Measurements from ENCODE around the gene LANCL1. TPM values are rescaled to one million over a fixed set of nuclear protein-coding genes. Genes with fewer than 3 reads are reported as not detected.

The LANCL1 gene
- total and polyA plus RNA-seq, 3 experiments from 2014 or later: 22.1 to 35.0 (median 32.7) TPM

GRCh38 chr2:210475706-210476105 lies 853 bp downstream of the LANCL1 start:
- H3K4me1 Mint-ChIP-seq: peaks cover 55 to 82% (median 77%) of the 10 kb centered on the region in 3 donors
- POLR2A ChIA-PET: no interaction called here
- peak overlapping the region; percentile 87 for H3K27ac ChIP-seq (ENCODE audit: low read depth, low read length)

GRCh38 chr2:210474776-210475175 lies 1.8 kb downstream of the LANCL1 start:
- ChIA-PET CTCF (no interaction called here), POLR2A (no interaction called here)
- H3K4me1 Mint-ChIP-seq: peaks cover 49 to 81% (median 75%) of the 10 kb centered on the region in 3 donors
- no peak for DNase-seq
- H3K27ac Mint-ChIP-seq: peak overlapping the region; percentile 3 to 81 (median 45)
- H3K27me3 Mint-ChIP-seq: no peaks in the 10 kb centered on the region
- peak overlapping the region; percentile 13 to 100 (median 56) for H3K4me3 Mint-ChIP-seq
- Histone ChIP-seq H3K27ac (ENCODE audit: low read depth, low read length) (no peak overlapping the region), H3K4me3 (ENCODE audit: low read length) (no peak overlapping the region), H3K27me3 (ENCODE audit: insufficient read depth, low read length, poor library complexity, severe bottlenecking) (no peaks in the 10 kb centered on the region), H3K36me3 (ENCODE audit: insufficient read depth, low read length) (peaks cover 17% of the 10 kb centered on the region), H3K9me3 (ENCODE audit: low read length) (no peaks in the 10 kb centered on the region), H3K4me1 (ENCODE audit: insufficient read depth, low read length) (peaks cover 34% of the 10 kb centered on the region)
- H3K9me3 Mint-ChIP-seq: no peaks in the 10 kb centered on the region
- peaks cover 9 to 56% (median 12%) of the 10 kb centered on the region in 3 donors for H3K36me3 Mint-ChIP-seq

More at GRCh38 chr2:210475706-210476105, 853 bp downstream of the LANCL1 start:
- peaks cover 13% of the 10 kb centered on the region for H3K36me3 ChIP-seq (ENCODE audit: insufficient read depth, low read length)
- Mint-ChIP-seq H3K9me3 (no peaks in the 10 kb centered on the region), H3K36me3 (peaks cover 8 to 46% (median 9%) of the 10 kb centered on the region in 3 donors), H3K27me3 (no peaks in the 10 kb centered on the region), H3K27ac (peak overlapping the region; percentile 88 to 100 (median 96)), H3K4me3 (peak overlapping the region; percentile 80 to 100 (median 99))
- no peaks in the 10 kb centered on the region for H3K9me3 ChIP-seq (ENCODE audit: low read length)
- peaks cover 40% of the 10 kb centered on the region for H3K4me1 ChIP-seq (ENCODE audit: insufficient read depth, low read length)
- DNase-seq: peak in 1 of 5 donors; percentile 10
- H3K4me3 ChIP-seq (ENCODE audit: low read length): peak overlapping the region; percentile 81
- CTCF ChIA-PET: no interaction called here
- H3K27me3 ChIP-seq (ENCODE audit: insufficient read depth, low read length, poor library complexity, severe bottlenecking): no peaks in the 10 kb centered on the region

GRCh38 chr2:210461401-210461800 lies 15.2 kb downstream of the LANCL1 start:
- no peak for DNase-seq
- Mint-ChIP-seq H3K9me3 (no peaks in the 10 kb centered on the region), H3K4me3 (no peak overlapping the region), H3K4me1 (peaks cover 16 to 40% (median 19%) of the 10 kb centered on the region in 3 donors), H3K27me3 (no peaks in the 10 kb centered on the region), H3K36me3 (peaks cover 11 to 81% (median 36%) of the 10 kb centered on the region in 3 donors), H3K27ac (peak overlapping the region in 3 of 8 donors; percentile 1 to 82 (median 24))
- Histone ChIP-seq H3K9me3 (ENCODE audit: low read length) (no peaks in the 10 kb centered on the region), H3K27ac (ENCODE audit: low read depth, low read length) (no peak overlapping the region), H3K27me3 (ENCODE audit: insufficient read depth, low read length, poor library complexity, severe bottlenecking) (no peaks in the 10 kb centered on the region), H3K4me1 (ENCODE audit: insufficient read depth, low read length) (no peaks in the 10 kb centered on the region), H3K4me3 (ENCODE audit: low read length) (no peak overlapping the region), H3K36me3 (ENCODE audit: insufficient read depth, low read length) (no peaks in the 10 kb centered on the region)
- ChIA-PET CTCF (interaction anchor here (0.9 kb wide), 1 partner anchor 13 kb away, joined by 3 read pairs; no protein-coding TSS in a partner anchor), POLR2A (no interaction called here)

- POLR2A ChIA-PET: no interaction called here
- H3K36me3 ChIP-seq (ENCODE audit: insufficient read depth, low read length): no peaks in the 10 kb centered on the region
- CTCF ChIA-PET: interaction anchor here (0.9 to 1.1 kb wide), 2 partner anchors 12 to 14 kb away, joined by 3 read pairs; no protein-coding TSS in a partner anchor
- peaks cover 9 to 81% (median 37%) of the 10 kb centered on the region in 3 donors for H3K36me3 Mint-ChIP-seq
- H3K9me3 Mint-ChIP-seq: no peaks in the 10 kb centered on the region
- no peak overlapping the region for H3K27ac ChIP-seq (ENCODE audit: low read depth, low read length)
- no peaks in the 10 kb centered on the region for H3K4me1 ChIP-seq (ENCODE audit: insufficient read depth, low read length)
- H3K4me1 Mint-ChIP-seq: peaks cover 12 to 35% (median 16%) of the 10 kb centered on the region in 3 donors
- H3K27me3 Mint-ChIP-seq: no peaks in the 10 kb centered on the region
- peak overlapping the region in 6 of 8 donors; percentile 1 to 82 (median 39) for H3K27ac Mint-ChIP-seq
- DNase-seq: no peak
- no peaks in the 10 kb centered on the region for H3K27me3 ChIP-seq (ENCODE audit: insufficient read depth, low read length, poor library complexity, severe bottlenecking)
- H3K4me3 ChIP-seq (ENCODE audit: low read length): no peak overlapping the region
- no peaks in the 10 kb centered on the region for H3K9me3 ChIP-seq (ENCODE audit: low read length)
- no peak overlapping the region for H3K4me3 Mint-ChIP-seq
Measured at GRCh38 chr2:210460322-210461227, 16.0 kb downstream of the LANCL1 start.

- H3K4me3 Mint-ChIP-seq: no peak overlapping the region
- no peaks in the 10 kb centered on the region for H3K27me3 ChIP-seq (ENCODE audit: insufficient read depth, low read length, poor library complexity, severe bottlenecking)
- H3K27me3 Mint-ChIP-seq: no peaks in the 10 kb centered on the region
- no peak overlapping the region for H3K27ac Mint-ChIP-seq
- H3K9me3 Mint-ChIP-seq: no peaks in the 10 kb centered on the region
- H3K36me3 Mint-ChIP-seq: peaks cover 9 to 80% (median 36%) of the 10 kb centered on the region in 3 donors
- ChIA-PET POLR2A (no interaction called here), CTCF (interaction anchor here (1.1 kb wide), 1 partner anchor 13 kb away, joined by 3 read pairs; no protein-coding TSS in a partner anchor)
- no peak overlapping the region for H3K4me3 ChIP-seq (ENCODE audit: low read length)
- peaks cover 5 to 35% (median 16%) of the 10 kb centered on the region in 3 donors for H3K4me1 Mint-ChIP-seq
- no peak for DNase-seq
- H3K27ac ChIP-seq (ENCODE audit: low read depth, low read length): no peak overlapping the region
- H3K36me3 ChIP-seq (ENCODE audit: insufficient read depth, low read length): no peaks in the 10 kb centered on the region
- H3K4me1 ChIP-seq (ENCODE audit: insufficient read depth, low read length): no peaks in the 10 kb centered on the region
- H3K9me3 ChIP-seq (ENCODE audit: low read length): no peaks in the 10 kb centered on the region
Measured at GRCh38 chr2:210459880-210460279, 16.7 kb downstream of the LANCL1 start.

GRCh38 chr2:210459407-210459806 lies 17.2 kb downstream of the LANCL1 start:
- no peaks in the 10 kb centered on the region for H3K36me3 ChIP-seq (ENCODE audit: insufficient read depth, low read length)
- H3K9me3 ChIP-seq (ENCODE audit: low read length): no peaks in the 10 kb centered on the region
- no peak overlapping the region for H3K27ac Mint-ChIP-seq
- ChIA-PET POLR2A (no interaction called here), CTCF (interaction anchor here (1.1 kb wide), 1 partner anchor 13 kb away, joined by 3 read pairs; no protein-coding TSS in a partner anchor)
- H3K4me3 ChIP-seq (ENCODE audit: low read length): no peak overlapping the region
- H3K4me1 Mint-ChIP-seq: peaks cover 5 to 35% (median 16%) of the 10 kb centered on the region in 3 donors
- no peaks in the 10 kb centered on the region for H3K27me3 ChIP-seq (ENCODE audit: insufficient read depth, low read length, poor library complexity, severe bottlenecking)
- no peaks in the 10 kb centered on the region for H3K9me3 Mint-ChIP-seq
- H3K27me3 Mint-ChIP-seq: no peaks in the 10 kb centered on the region
- no peak overlapping the region for H3K4me3 Mint-ChIP-seq
- no peak for DNase-seq
- no peaks in the 10 kb centered on the region for H3K4me1 ChIP-seq (ENCODE audit: insufficient read depth, low read length)
- no peak overlapping the region for H3K27ac ChIP-seq (ENCODE audit: low read depth, low read length)
- peaks cover 13 to 84% (median 38%) of the 10 kb centered on the region in 3 donors for H3K36me3 Mint-ChIP-seq

- H3K4me1 ChIP-seq (ENCODE audit: insufficient read depth, low read length): no peaks in the 10 kb centered on the region
- H3K4me3 Mint-ChIP-seq: no peak overlapping the region
- POLR2A ChIA-PET: no interaction called here
- CTCF ChIA-PET: no interaction called here
- no peaks in the 10 kb centered on the region for H3K9me3 ChIP-seq (ENCODE audit: low read length)
- H3K27ac Mint-ChIP-seq: peak overlapping the region in 3 of 8 donors; percentile 13 to 41 (median 36)
- H3K4me1 Mint-ChIP-seq: peaks cover 8 to 32% (median 18%) of the 10 kb centered on the region in 3 donors
- H3K36me3 ChIP-seq (ENCODE audit: insufficient read depth, low read length): peaks cover 2% of the 10 kb centered on the region
- no peaks in the 10 kb centered on the region for H3K27me3 ChIP-seq (ENCODE audit: insufficient read depth, low read length, poor library complexity, severe bottlenecking)
- no peaks in the 10 kb centered on the region for H3K27me3 Mint-ChIP-seq
- no peak for DNase-seq
- no peak overlapping the region for H3K27ac ChIP-seq (ENCODE audit: low read depth, low read length)
- H3K36me3 Mint-ChIP-seq: peaks cover 24 to 84% (median 42%) of the 10 kb centered on the region in 3 donors
- no peak overlapping the region for H3K4me3 ChIP-seq (ENCODE audit: low read length)
- H3K9me3 Mint-ChIP-seq: no peaks in the 10 kb centered on the region
Measured at GRCh38 chr2:210458395-210458794, 18.2 kb downstream of the LANCL1 start.

GRCh38 chr2:210456571-210456970 lies 20.0 kb downstream of the LANCL1 start:
- DNase-seq: no peak
- CTCF ChIA-PET: no interaction called here
- Histone ChIP-seq H3K27ac (ENCODE audit: low read depth, low read length) (no peak overlapping the region), H3K4me3 (ENCODE audit: low read length) (no peak overlapping the region), H3K4me1 (ENCODE audit: insufficient read depth, low read length) (no peaks in the 10 kb centered on the region), H3K9me3 (ENCODE audit: low read length) (no peaks in the 10 kb centered on the region), H3K36me3 (ENCODE audit: insufficient read depth, low read length) (peaks cover 4% of the 10 kb centered on the region), H3K27me3 (ENCODE audit: insufficient read depth, low read length, poor library complexity, severe bottlenecking) (no peaks in the 10 kb centered on the region)
- H3K36me3 Mint-ChIP-seq: peaks cover 37 to 84% (median 47%) of the 10 kb centered on the region in 3 donors
- POLR2A ChIA-PET: no interaction called here
- peak overlapping the region in 4 of 8 donors; percentile 1 to 52 (median 15) for H3K27ac Mint-ChIP-seq
- H3K27me3 Mint-ChIP-seq: no peaks in the 10 kb centered on the region
- peaks cover 15 to 29% (median 15%) of the 10 kb centered on the region in 3 donors for H3K4me1 Mint-ChIP-seq
- no peak overlapping the region for H3K4me3 Mint-ChIP-seq
- no peaks in the 10 kb centered on the region for H3K9me3 Mint-ChIP-seq

Data from CD8-positive, alpha-beta memory T cell (primary cell).